Gastrocnemius medialis (tissue), 4 donors: ENCODE results near the gene DISP2. TPM values are rescaled to one million over a fixed set of nuclear protein-coding genes. Genes with fewer than 3 reads are reported as not detected.

Experiments used
- ATAC-seq, 2 donors: fragments of 150-250 bp; one replicate each; pipeline ENCODE4 v1.9.1; 2016
- DNase-seq, 2 donors: peaks; one replicate each; pipeline ENCODE4 v3.0.0-alpha.2; 2019
- H3K27ac ChIP-seq, 4 donors: fragments of 200-600 bp; sonication (generic); 1 replicate in 1 of 4; 2 replicates in 3 of 4; pipeline ENCODE4 v1.5.1; 2016 to 2018; ENCODE audit warnings: mild to moderate bottlenecking in 2 of 4, moderate library complexity in 1 of 4
- H3K27me3 ChIP-seq, 3 donors: fragments of 200-600 bp; sonication (generic) in 2 of 3; 1 replicate in 1 of 3; 2 replicates in 2 of 3; pipeline versions ENCODE4 v1.5.1 to v1.6.0; 2016 to 2019; ENCODE audit warnings: mild to moderate bottlenecking in 1 of 3, moderate library complexity in 1 of 3
- H3K36me3 ChIP-seq, 2 donors: fragments of 200-600 bp; sonication (generic) in 1 of 2; one replicate each; pipeline ENCODE4 v1.5.1; 2017 to 2018
- H3K4me1 ChIP-seq, 2 donors: fragments of 200-600 bp; sonication (generic) in 1 of 2; one replicate each; pipeline ENCODE4 v1.5.1; 2016 to 2017; ENCODE audit warnings: mild to moderate bottlenecking in 2 of 2
- H3K4me3 ChIP-seq, 4 donors: fragments of 200-600 bp; sonication (generic) in 3 of 4; 1 replicate in 1 of 4; 2 replicates in 3 of 4; pipeline ENCODE4 v1.5.1; 2016 to 2019; ENCODE audit warnings: mild to moderate bottlenecking in 2 of 4
- H3K9me3 ChIP-seq, 3 donors: fragments of 200-600 bp; sonication (generic) in 2 of 3; 1 replicate in 1 of 3; 2 replicates in 2 of 3; pipeline ENCODE4 v1.5.1; 2016 to 2019
- POLR2A ChIP-seq, 2 donors: fragments of 450-650 bp; IDR thresholded peaks; one replicate each; pipeline ENCODE4 v1.6.1; 2017; ENCODE audit warnings: antibody characterized with exemption in 2 of 2, mild to moderate bottlenecking in 2 of 2, moderate library complexity in 2 of 2
- in situ Hi-C, 4 donors: fragments of 200-750 bp; cut with MboI; loops; one replicate each; pipeline versions ENCODE4 v1.15.0 to v1.8.0; 2017; ENCODE audit warnings: low sequenced_read_pairs in 4 of 4
- intact Hi-C: fragments of 100-400 bp; cut with DNase I; formaldehyde crosslinking; loops from one replicate; pipeline ENCODE4 v1.15.1; 2023; ENCODE audit warnings: low total_unique reads
- total RNA-seq, 4 donors: library from RNA; depleted of rRNA; stranded (reverse); fragments of >200 nt; gene quantifications; one replicate each; pipeline versions ENCODE4 v1.1.0 to v1.2.3, GENCODE V29; 2016
- TF ChIP-seq, protein P1 (sequence below), 5 experiments: fragments of 450-650 bp in 3 of 5; fragments of 200-600 bp in 2 of 5; sonication (generic) in 2 of 5; IDR thresholded peaks in 4 of 5; conservative IDR thresholded peaks in 1 of 5; 1 replicate in 4 of 5; 2 replicates in 1 of 5; pipeline ENCODE4 v1.5.1; 2016 to 2019; ENCODE audit warnings: antibody characterized with exemption in 5 of 5, mild to moderate bottlenecking in 3 of 5, moderate library complexity in 3 of 5

Gene DISP2
- total RNA-seq, 4 donors from 2014 or later, result 0.02 to 0.12 (median 0.06) TPM

GRCh38 chr15:40415226-40415625 is 57.2 kb downstream of the DISP2 start:
- Histone ChIP-seq H3K4me3 (no peak overlapping the region), H3K27me3 (no peaks in the 10 kb centered on the region), H3K4me1 (peaks cover 0 to 2% of the 10 kb centered on the region in 2 donors), H3K27ac (no peak overlapping the region), H3K36me3 (peaks cover 0 to 59% of the 10 kb centered on the region in 2 donors), H3K9me3 (no peaks in the 10 kb centered on the region)
- ATAC-seq (no peak), DNase-seq (no peak)
- intact Hi-C loops (no loop called here), in situ Hi-C loops (loop anchor here in 1 of 4 donors (25.0 kb wide), 1 partner anchor 378 kb away; the partner anchor contains the start of gene SRP14)
- no peak for TF ChIP-seq POLR2A (IDR thresholded peaks at IDR 0.05)
- TF ChIP-seq, protein P1, sequence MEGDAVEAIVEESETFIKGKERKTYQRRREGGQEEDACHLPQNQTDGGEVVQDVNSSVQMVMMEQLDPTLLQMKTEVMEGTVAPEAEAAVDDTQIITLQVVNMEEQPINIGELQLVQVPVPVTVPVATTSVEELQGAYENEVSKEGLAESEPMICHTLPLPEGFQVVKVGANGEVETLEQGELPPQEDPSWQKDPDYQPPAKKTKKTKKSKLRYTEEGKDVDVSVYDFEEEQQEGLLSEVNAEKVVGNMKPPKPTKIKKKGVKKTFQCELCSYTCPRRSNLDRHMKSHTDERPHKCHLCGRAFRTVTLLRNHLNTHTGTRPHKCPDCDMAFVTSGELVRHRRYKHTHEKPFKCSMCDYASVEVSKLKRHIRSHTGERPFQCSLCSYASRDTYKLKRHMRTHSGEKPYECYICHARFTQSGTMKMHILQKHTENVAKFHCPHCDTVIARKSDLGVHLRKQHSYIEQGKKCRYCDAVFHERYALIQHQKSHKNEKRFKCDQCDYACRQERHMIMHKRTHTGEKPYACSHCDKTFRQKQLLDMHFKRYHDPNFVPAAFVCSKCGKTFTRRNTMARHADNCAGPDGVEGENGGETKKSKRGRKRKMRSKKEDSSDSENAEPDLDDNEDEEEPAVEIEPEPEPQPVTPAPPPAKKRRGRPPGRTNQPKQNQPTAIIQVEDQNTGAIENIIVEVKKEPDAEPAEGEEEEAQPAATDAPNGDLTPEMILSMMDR (IDR thresholded peaks at IDR 0.05 in 4 of 5, conservative IDR thresholded peaks at IDR 0.05 in 1 of 5), result no peak

DNA sequence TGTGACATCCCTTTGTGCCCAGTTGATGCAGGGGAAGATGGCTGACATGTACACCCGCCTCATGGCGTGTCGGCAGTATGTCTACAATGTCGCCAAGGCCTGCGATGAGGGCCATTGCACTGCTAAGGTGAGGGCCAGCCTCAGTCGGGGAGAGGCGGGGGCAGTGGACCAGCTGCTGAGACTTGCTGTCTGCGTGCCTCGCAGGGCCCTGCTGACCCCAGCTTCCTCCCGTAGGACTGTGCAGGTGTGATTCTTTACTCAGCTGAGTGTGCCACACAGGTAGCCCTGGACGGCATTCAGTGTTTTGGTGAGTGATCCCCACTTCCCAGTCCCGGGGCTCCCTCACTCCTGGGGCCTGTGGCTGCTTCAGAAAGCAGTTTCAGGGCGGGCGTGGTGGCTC is 58.0 kb downstream of the DISP2 start:
- intact Hi-C loops (no loop called here), in situ Hi-C loops (loop anchor here in 1 of 4 donors (25.0 kb wide), 1 partner anchor 379 kb away; the partner anchor contains the start of gene SRP14)
- Histone ChIP-seq H3K4me3 (no peak overlapping the region), H3K9me3 (no peaks in the 10 kb centered on the region), H3K4me1 (peaks cover 8 to 11% of the 10 kb centered on the region in 2 donors), H3K27me3 (no peaks in the 10 kb centered on the region), H3K27ac (no peak overlapping the region), H3K36me3 (peaks cover 0 to 51% of the 10 kb centered on the region in 2 donors)
- no peak for TF ChIP-seq POLR2A (IDR thresholded peaks at IDR 0.05)
- TF ChIP-seq, protein P1 (IDR thresholded peaks at IDR 0.05 in 4 of 5, conservative IDR thresholded peaks at IDR 0.05 in 1 of 5), result no peak
- no peak for ATAC-seq
- no peak for DNase-seq

DNA sequence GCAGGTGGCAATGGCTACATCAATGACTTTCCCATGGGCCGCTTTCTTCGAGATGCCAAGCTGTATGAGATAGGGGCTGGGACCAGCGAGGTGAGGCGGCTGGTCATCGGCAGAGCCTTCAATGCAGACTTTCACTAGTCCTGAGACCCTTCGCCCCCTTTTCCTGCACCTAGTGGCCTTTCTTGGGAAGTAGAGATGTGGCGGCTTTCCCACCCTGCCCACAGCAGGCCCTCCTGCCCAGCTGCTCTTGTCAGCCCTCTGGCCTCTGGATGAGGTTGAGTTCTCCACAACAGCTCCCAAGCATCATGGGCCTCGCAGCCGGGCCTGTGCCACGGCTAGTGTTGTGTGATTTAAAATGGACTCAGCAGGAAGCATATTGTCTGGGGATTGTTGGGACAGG is 60.1 kb downstream of the DISP2 start:
- Histone ChIP-seq H3K9me3 (no peaks in the 10 kb centered on the region), H3K4me1 (peaks cover 18% of the 10 kb centered on the region in 2 donors), H3K27ac (no peak overlapping the region), H3K27me3 (no peaks in the 10 kb centered on the region), H3K36me3 (peaks cover 0 to 41% of the 10 kb centered on the region in 2 donors), H3K4me3 (no peak overlapping the region)
- in situ Hi-C loops (loop anchor here in 1 of 4 donors (25.0 kb wide), 1 partner anchor 381 kb away; the partner anchor contains the start of gene SRP14), intact Hi-C loops (no loop called here)
- DNase-seq (no peak), ATAC-seq (no peak)
- no peak for TF ChIP-seq POLR2A (IDR thresholded peaks at IDR 0.05)
- TF ChIP-seq, protein P1 (IDR thresholded peaks at IDR 0.05 in 4 of 5, conservative IDR thresholded peaks at IDR 0.05 in 1 of 5), result no peak

DNA sequence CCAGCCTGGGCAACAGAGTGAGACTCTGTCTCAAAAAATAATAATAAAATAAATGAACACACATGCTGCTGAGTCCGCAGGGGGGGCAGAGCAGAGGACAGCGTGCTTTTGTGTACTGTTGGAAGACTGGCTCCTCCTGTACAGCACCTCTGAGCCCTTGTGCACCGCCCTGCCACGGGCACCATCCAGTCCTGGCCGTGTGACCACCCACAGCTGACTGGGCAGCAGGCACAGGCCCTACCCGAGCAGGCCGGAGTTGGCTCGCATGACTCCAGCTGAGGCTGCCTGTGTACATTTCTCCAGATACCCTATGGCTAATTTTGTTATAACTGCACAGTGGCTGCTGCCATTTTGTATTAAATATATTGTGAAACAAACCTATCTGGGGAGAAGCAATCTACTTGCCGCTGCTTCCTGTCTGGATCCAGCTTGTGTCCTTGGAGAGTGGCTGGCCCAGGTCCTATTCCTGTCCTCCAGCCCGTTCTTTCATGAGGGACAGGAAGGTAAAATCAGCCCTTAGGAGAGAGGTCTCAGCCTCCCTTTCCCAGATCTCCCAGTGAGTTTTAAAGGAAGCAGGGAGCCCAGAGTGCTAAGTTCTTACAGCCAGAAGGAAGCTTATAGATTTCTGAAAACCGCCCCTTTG is 62.2 kb downstream of the DISP2 start:
- Histone ChIP-seq H3K4me3 (no peak overlapping the region), H3K27me3 (no peaks in the 10 kb centered on the region), H3K9me3 (no peaks in the 10 kb centered on the region), H3K27ac (peak overlapping the region; percentile 24 to 56 (median 47)), H3K4me1 (peaks cover 18 to 23% of the 10 kb centered on the region in 2 donors), H3K36me3 (peaks cover 0 to 23% of the 10 kb centered on the region in 2 donors)
- no peak for DNase-seq
- in situ Hi-C loops, result loop anchor here (5.0 to 25.0 kb wide), 8 partner anchors 75 to 383 kb away; partner anchors contain the start of genes ANKRD63 (in 1 of the 4), CCDC9B (in 1 of the 4) and SRP14 (in 1 of the 4)
- ATAC-seq, result peak in 1 of 2 donors; percentile 8
- TF ChIP-seq, protein P1 (IDR thresholded peaks at IDR 0.05 in 4 of 5, conservative IDR thresholded peaks at IDR 0.05 in 1 of 5), result no peak
- TF ChIP-seq POLR2A (IDR thresholded peaks at IDR 0.05), result no peak
- intact Hi-C loops, result no loop called here
